COR-L47 (cell line): ENCODE data around the gene AMDHD2.
"Not testable (repeated sequence)": the region's sequence is repeated elsewhere in the genome, so short reads cannot be mapped to it uniquely, and the experiment has no call there.

Source experiments
- DNase-seq: peaks from one replicate; lab custom pipeline; 2025; lab: John Stamatoyannopoulos, UW

Gene AMDHD2

DNA sequence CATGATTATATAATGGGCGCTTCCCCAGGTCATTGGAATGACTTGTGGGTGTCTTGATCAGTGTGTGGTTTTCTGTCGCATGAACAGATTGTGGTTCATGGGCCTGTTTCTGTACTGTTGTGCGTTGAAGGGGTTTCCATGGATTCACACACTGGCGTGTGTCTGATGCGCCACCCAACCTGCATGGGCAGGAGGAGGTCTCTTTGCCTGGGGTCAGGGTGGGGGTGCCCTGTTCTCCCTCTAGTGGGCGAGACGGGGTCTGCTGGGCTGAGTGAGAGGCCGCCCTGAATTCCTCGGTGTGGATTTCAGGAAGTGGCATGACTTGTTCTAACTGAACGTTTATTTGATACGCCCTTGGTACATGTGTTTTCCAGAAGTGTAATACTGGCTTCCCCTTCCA, 60.0 kb downstream of the AMDHD2 start:
- DNase-seq: not testable (repeated sequence)

- not testable (repeated sequence) for DNase-seq
Observed at GRCh38 chr16:2580818-2581217, 60.6 kb downstream of the AMDHD2 start.
